ENCODE data around the gene CHRND.

GRCh38 chr2:232518844-232519243 is 7.1 kb upstream of the CHRND start:
- TF ChIP-seq, protein P1, sequence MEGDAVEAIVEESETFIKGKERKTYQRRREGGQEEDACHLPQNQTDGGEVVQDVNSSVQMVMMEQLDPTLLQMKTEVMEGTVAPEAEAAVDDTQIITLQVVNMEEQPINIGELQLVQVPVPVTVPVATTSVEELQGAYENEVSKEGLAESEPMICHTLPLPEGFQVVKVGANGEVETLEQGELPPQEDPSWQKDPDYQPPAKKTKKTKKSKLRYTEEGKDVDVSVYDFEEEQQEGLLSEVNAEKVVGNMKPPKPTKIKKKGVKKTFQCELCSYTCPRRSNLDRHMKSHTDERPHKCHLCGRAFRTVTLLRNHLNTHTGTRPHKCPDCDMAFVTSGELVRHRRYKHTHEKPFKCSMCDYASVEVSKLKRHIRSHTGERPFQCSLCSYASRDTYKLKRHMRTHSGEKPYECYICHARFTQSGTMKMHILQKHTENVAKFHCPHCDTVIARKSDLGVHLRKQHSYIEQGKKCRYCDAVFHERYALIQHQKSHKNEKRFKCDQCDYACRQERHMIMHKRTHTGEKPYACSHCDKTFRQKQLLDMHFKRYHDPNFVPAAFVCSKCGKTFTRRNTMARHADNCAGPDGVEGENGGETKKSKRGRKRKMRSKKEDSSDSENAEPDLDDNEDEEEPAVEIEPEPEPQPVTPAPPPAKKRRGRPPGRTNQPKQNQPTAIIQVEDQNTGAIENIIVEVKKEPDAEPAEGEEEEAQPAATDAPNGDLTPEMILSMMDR (IDR thresholded peaks at IDR 0.05) = no peak
- no peak for TF ChIP-seq POLR2A (IDR thresholded peaks at IDR 0.05)
